HG02938 (cell line): ENCODE results near the gene S100A9.

Source experiments
- ATAC-seq: cut with Tn5 transposase; IDR thresholded peaks from one replicate; pipeline ENCODE4 v1.9.1; 2021; ENCODE audit warnings: mild to moderate bottlenecking, moderate library complexity; ENCODE audit not compliant: unreplicated experiment

The S100A9 gene

GRCh38 chr1:153389401-153389800 is 31.7 kb downstream of the S100A9 start:
- ATAC-seq: no peak

- no peak for ATAC-seq
These were observed 32.6 kb downstream of the S100A9 start for GRCh38 chr1:153389973-153390879.

GRCh38 chr1:153390938-153391710 is 33.5 kb downstream of the S100A9 start, which contains the start of gene S100A8:
Gene S100A8 (minus strand): TSS chr1:153391073. CDS start chr1:153390535, 538 bp downstream.
- no peak for ATAC-seq

GRCh38 chr1:153392258-153392657 is 34.6 kb downstream of the S100A9 start:
- no peak for ATAC-seq

GRCh38 chr1:153392822-153393221 is 35.2 kb downstream of the S100A9 start:
- no peak for ATAC-seq

GRCh38 chr1:153393926-153394325 is 36.3 kb downstream of the S100A9 start:
- ATAC-seq: no peak

- ATAC-seq: no peak
These were observed 36.7 kb downstream of the S100A9 start for GRCh38 chr1:153394391-153394790.

- no peak for ATAC-seq
These were observed 37.6 kb downstream of the S100A9 start for GRCh38 chr1:153395136-153395685.

GRCh38 chr1:153395776-153396175 is 38.1 kb downstream of the S100A9 start:
- ATAC-seq: no peak

- ATAC-seq: no peak
These were observed 38.8 kb downstream of the S100A9 start for GRCh38 chr1:153396461-153396860.

GRCh38 chr1:153397051-153397923 is 39.6 kb downstream of the S100A9 start:
- ATAC-seq: no peak

GRCh38 chr1:153397924-153398651 is 40.4 kb downstream of the S100A9 start:
- no peak for ATAC-seq

GRCh38 chr1:153399401-153400055 is 41.9 kb downstream of the S100A9 start:
- ATAC-seq: no peak

GRCh38 chr1:153400244-153400643 is 42.6 kb downstream of the S100A9 start:
- ATAC-seq: no peak

GRCh38 chr1:153401461-153401860 is 43.8 kb downstream of the S100A9 start:
- no peak for ATAC-seq

- no peak for ATAC-seq
These were observed 44.6 kb downstream of the S100A9 start for GRCh38 chr1:153402226-153402625.

- ATAC-seq: no peak
These were observed 45.9 kb downstream of the S100A9 start for GRCh38 chr1:153403421-153404085.

GRCh38 chr1:153404086-153404635 is 46.5 kb downstream of the S100A9 start:
- ATAC-seq: no peak

GRCh38 chr1:153404768-153405167 is 47.1 kb downstream of the S100A9 start:
- no peak for ATAC-seq
